ENCODE data around the gene SLC38A8. TPM values are rescaled to one million over a fixed set of nuclear protein-coding genes. Genes with fewer than 3 reads are reported as not detected.
A peak's percentile ranks its signal among the peaks of the same experiment; 100 is the strongest.

Gene SLC38A8
- total RNA-seq, 2 experiments from 2014 or later, result not detected

DNA sequence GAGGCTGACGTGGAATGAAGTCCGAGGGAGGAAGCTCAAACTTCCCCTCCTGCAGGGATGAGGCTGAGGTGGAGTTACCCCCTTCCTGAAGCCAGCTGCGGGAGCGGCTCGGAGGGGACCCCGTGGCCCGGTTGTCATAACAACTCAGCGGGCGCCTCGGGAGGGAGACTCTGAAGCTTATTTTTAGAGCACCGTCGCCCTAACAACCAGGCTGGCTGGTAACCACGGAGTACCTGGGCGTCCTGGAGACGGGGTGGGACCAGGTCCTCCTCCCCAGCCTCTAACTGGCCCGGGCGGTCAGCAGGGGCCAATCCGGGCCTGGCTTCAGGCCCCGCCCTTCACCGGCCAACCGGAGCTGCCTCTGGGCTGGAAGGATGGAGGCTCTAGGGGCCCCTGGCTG lies 46.8 kb downstream of the SLC38A8 start:
- H3K27me3 ChIP-seq (ENCODE audit: control insufficient read depth in 1 of 2, insufficient read depth in 2 of 2, low read length in 2 of 2), result peaks cover 0 to 29% of the 10 kb centered on the region in 2 experiments
- no peaks in the 10 kb centered on the region for H3K4me1 ChIP-seq (ENCODE audit: insufficient read depth, low read length)
- Mint-ChIP-seq H3K36me3 (ENCODE audit: low read depth) (no peaks in the 10 kb centered on the region), H3K27me3 (peaks cover 44% of the 10 kb centered on the region), H3K4me1 (ENCODE audit: low read depth) (no peaks in the 10 kb centered on the region), H3K9me3 (no peaks in the 10 kb centered on the region), H3K27ac (no peak overlapping the region), H3K4me3 (no peak overlapping the region)
- no peak for DNase-seq
- POLR2A ChIA-PET, result no interaction called here
- no peaks in the 10 kb centered on the region for H3K36me3 ChIP-seq (ENCODE audit: insufficient read depth, low read length)
- TF ChIP-seq, protein P1, sequence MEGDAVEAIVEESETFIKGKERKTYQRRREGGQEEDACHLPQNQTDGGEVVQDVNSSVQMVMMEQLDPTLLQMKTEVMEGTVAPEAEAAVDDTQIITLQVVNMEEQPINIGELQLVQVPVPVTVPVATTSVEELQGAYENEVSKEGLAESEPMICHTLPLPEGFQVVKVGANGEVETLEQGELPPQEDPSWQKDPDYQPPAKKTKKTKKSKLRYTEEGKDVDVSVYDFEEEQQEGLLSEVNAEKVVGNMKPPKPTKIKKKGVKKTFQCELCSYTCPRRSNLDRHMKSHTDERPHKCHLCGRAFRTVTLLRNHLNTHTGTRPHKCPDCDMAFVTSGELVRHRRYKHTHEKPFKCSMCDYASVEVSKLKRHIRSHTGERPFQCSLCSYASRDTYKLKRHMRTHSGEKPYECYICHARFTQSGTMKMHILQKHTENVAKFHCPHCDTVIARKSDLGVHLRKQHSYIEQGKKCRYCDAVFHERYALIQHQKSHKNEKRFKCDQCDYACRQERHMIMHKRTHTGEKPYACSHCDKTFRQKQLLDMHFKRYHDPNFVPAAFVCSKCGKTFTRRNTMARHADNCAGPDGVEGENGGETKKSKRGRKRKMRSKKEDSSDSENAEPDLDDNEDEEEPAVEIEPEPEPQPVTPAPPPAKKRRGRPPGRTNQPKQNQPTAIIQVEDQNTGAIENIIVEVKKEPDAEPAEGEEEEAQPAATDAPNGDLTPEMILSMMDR (IDR thresholded peaks at IDR 0.05), result no peak
- H3K9me3 ChIP-seq (ENCODE audit: control insufficient read depth in 1 of 2, insufficient read depth in 1 of 2, low read length in 2 of 2), result peaks cover 0 to 22% of the 10 kb centered on the region in 2 experiments
- intact Hi-C loops (cut with DNase I, micrococcal nuclease), result no loop called here
- no peak overlapping the region for H3K4me3 ChIP-seq (ENCODE audit: low read length)
- ATAC-seq (ENCODE audit: poor library complexity), result no peak
- CTCF ChIA-PET, result no interaction called here
- H3K27ac ChIP-seq (ENCODE audit: low read depth in 1 of 2, low read length in 2 of 2), result no peak overlapping the region

DNA sequence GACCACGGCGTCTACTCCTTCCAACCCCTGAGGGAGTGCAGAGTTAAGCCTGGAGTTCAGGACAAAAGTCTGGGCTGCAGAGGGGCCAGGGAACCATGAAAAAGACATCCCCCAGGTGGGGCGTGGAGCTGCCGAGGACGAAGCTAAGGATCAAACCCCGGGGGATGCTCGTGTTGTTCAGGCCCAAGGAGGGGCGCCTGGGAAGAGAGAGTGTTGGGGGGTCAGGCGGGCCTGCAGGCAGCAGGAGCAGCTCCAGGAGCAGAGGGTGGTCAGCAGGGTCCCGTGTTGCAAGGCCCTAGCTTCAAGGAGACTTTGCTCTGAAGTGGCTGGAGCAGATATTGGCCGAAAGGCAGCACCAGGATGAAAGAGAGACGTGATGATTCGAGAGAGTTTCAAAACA lies 47.9 kb downstream of the SLC38A8 start:
- intact Hi-C loops (cut with DNase I, micrococcal nuclease), result no loop called here
- Histone ChIP-seq H3K4me1 (ENCODE audit: insufficient read depth, low read length) (no peaks in the 10 kb centered on the region), H3K9me3 (ENCODE audit: control insufficient read depth in 1 of 2, insufficient read depth in 1 of 2, low read length in 2 of 2) (peaks cover 0 to 19% of the 10 kb centered on the region in 2 experiments), H3K4me3 (ENCODE audit: low read length) (no peak overlapping the region), H3K27me3 (ENCODE audit: control insufficient read depth in 1 of 2, insufficient read depth in 2 of 2, low read length in 2 of 2) (peaks cover 0 to 32% of the 10 kb centered on the region in 2 experiments), H3K36me3 (ENCODE audit: insufficient read depth, low read length) (no peaks in the 10 kb centered on the region), H3K27ac (ENCODE audit: low read depth in 1 of 2, low read length in 2 of 2) (no peak overlapping the region)
- ATAC-seq (ENCODE audit: poor library complexity) (no peak), DNase-seq (no peak)
- Mint-ChIP-seq H3K27ac (no peak overlapping the region), H3K4me1 (ENCODE audit: low read depth) (no peaks in the 10 kb centered on the region), H3K9me3 (no peaks in the 10 kb centered on the region), H3K27me3 (peaks cover 55% of the 10 kb centered on the region), H3K36me3 (ENCODE audit: low read depth) (no peaks in the 10 kb centered on the region), H3K4me3 (no peak overlapping the region)
- TF ChIP-seq, protein P1 (IDR thresholded peaks at IDR 0.05), result no peak
- CTCF ChIA-PET, result no interaction called here
- POLR2A ChIA-PET, result interaction anchor here (0.7 kb wide), 1 partner anchor 10 kb away, joined by 3 read pairs; no protein-coding TSS in a partner anchor

- ATAC-seq (ENCODE audit: poor library complexity) (no peak), DNase-seq (peak in 2 of 14 experiments; percentile 56 to 64)
- H3K4me1 Mint-ChIP-seq (ENCODE audit: low read depth), result no peaks in the 10 kb centered on the region
- TF ChIP-seq, protein P1 (IDR thresholded peaks at IDR 0.05), result no peak
- no peak overlapping the region for H3K4me3 Mint-ChIP-seq
- H3K27ac Mint-ChIP-seq, result no peak overlapping the region
- no peaks in the 10 kb centered on the region for H3K4me1 ChIP-seq (ENCODE audit: insufficient read depth, low read length)
- no peaks in the 10 kb centered on the region for H3K36me3 ChIP-seq (ENCODE audit: insufficient read depth, low read length)
- H3K27me3 ChIP-seq (ENCODE audit: control insufficient read depth in 1 of 2, insufficient read depth in 2 of 2, low read length in 2 of 2), result peaks cover 6 to 32% of the 10 kb centered on the region in 2 experiments
- intact Hi-C loops (cut with DNase I, micrococcal nuclease), result no loop called here
- H3K4me3 ChIP-seq (ENCODE audit: low read length), result no peak overlapping the region
- H3K36me3 Mint-ChIP-seq (ENCODE audit: low read depth), result no peaks in the 10 kb centered on the region
- peaks cover 61% of the 10 kb centered on the region for H3K27me3 Mint-ChIP-seq
- CTCF ChIA-PET, result no interaction called here
- POLR2A ChIA-PET, result no interaction called here
- peaks cover 0 to 19% of the 10 kb centered on the region in 2 experiments for H3K9me3 ChIP-seq (ENCODE audit: control insufficient read depth in 1 of 2, insufficient read depth in 1 of 2, low read length in 2 of 2)
- no peaks in the 10 kb centered on the region for H3K9me3 Mint-ChIP-seq
- no peak overlapping the region for H3K27ac ChIP-seq (ENCODE audit: low read depth in 1 of 2, low read length in 2 of 2)
These were observed 48.5 kb downstream of the SLC38A8 start for GRCh38 chr16:83994087-83994486.

Data from CD4-positive, alpha-beta T cell (primary cell).